Measurements from ENCODE around the gene TMEM151B. TPM values are rescaled to one million over a fixed set of nuclear protein-coding genes. Genes with fewer than 3 reads are reported as not detected.

The TMEM151B gene
- total and polyA plus RNA-seq, 2 of the 13 experiments (the other 11 are each of a cell fraction or from before 2014, with no cell fraction given), result not detected

DNA sequence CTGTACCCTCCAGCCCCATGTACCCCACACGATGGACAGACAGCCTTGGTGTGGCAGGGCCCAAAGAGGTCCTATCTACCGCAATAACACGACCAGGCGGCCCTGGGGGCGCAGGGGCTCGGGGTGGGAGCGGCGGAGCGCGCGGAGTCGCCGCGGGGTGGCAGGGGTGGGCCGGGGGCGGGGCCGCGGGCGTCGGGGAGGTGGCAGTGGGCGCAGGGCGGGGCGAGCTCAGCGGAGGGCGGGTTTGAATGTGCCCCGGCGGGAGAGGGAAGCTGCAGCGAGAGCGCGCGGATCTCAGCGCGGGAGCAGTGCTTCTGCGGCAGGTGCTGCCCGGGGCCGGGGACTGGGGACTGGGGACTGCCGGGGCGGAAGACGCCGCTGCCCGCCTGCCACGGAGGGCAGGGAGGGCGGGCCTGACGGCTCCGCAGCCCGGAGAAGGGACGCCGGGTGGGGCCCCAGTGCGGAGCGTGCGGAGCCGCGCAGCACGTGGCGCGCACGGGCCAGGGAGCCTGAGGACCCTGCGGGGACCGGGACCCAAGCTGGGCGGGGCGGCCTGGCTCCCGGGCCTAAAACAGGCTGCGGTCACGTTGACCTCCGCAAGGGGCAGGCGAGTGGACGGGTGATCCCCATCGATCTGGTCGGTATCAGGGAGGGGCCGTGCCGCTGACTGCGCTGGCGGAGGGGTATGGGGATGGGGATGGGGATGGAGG lies 46.8 kb upstream of the TMEM151B start, which contains the start of gene SLC29A1 (continued):
- TF ChIP-seq ZNF121 (CRISPR knock-in tag; IDR thresholded peaks at IDR 0.05) (0 out of 2 replicates have a peak, but pooled peaks have one; percentile 42), POGZ (CRISPR knock-in tag; IDR thresholded peaks at IDR 0.05) (peak; percentile 15), NFE2L1 (CRISPR knock-in tag; IDR thresholded peaks at IDR 0.05; ENCODE audit: borderline replicate concordance) (no peak), ZNF746 (CRISPR knock-in tag; IDR thresholded peaks at IDR 0.05) (peak; percentile 59; the same call in 1 of the 2 replicates), SP1 (IDR thresholded peaks at IDR 0.05) (no peak), SP1 (CRISPR knock-in tag; IDR thresholded peaks at IDR 0.05) (peak; percentile 11; the same call in 1 of the 2 replicates), PHB2 (IDR thresholded peaks at IDR 0.05; ENCODE audit: partially characterized antibody) (no peak), ZNF510 (CRISPR knock-in tag; IDR thresholded peaks at IDR 0.05; ENCODE audit: low read depth) (no peak; the same call in 1 of the 2 replicates), BHLHE40 (IDR thresholded peaks at IDR 0.05; ENCODE audit: low read length) (peak; percentile 92), CCAR2 (optimal IDR thresholded peaks at IDR 0.05; ENCODE audit: low read depth, low read length) (no peak), ZNF205 (CRISPR knock-in tag; IDR thresholded peaks at IDR 0.05) (no peak), KLF11 (CRISPR knock-in tag; IDR thresholded peaks at IDR 0.05) (no peak)
- TF ChIP-seq, protein P1, sequence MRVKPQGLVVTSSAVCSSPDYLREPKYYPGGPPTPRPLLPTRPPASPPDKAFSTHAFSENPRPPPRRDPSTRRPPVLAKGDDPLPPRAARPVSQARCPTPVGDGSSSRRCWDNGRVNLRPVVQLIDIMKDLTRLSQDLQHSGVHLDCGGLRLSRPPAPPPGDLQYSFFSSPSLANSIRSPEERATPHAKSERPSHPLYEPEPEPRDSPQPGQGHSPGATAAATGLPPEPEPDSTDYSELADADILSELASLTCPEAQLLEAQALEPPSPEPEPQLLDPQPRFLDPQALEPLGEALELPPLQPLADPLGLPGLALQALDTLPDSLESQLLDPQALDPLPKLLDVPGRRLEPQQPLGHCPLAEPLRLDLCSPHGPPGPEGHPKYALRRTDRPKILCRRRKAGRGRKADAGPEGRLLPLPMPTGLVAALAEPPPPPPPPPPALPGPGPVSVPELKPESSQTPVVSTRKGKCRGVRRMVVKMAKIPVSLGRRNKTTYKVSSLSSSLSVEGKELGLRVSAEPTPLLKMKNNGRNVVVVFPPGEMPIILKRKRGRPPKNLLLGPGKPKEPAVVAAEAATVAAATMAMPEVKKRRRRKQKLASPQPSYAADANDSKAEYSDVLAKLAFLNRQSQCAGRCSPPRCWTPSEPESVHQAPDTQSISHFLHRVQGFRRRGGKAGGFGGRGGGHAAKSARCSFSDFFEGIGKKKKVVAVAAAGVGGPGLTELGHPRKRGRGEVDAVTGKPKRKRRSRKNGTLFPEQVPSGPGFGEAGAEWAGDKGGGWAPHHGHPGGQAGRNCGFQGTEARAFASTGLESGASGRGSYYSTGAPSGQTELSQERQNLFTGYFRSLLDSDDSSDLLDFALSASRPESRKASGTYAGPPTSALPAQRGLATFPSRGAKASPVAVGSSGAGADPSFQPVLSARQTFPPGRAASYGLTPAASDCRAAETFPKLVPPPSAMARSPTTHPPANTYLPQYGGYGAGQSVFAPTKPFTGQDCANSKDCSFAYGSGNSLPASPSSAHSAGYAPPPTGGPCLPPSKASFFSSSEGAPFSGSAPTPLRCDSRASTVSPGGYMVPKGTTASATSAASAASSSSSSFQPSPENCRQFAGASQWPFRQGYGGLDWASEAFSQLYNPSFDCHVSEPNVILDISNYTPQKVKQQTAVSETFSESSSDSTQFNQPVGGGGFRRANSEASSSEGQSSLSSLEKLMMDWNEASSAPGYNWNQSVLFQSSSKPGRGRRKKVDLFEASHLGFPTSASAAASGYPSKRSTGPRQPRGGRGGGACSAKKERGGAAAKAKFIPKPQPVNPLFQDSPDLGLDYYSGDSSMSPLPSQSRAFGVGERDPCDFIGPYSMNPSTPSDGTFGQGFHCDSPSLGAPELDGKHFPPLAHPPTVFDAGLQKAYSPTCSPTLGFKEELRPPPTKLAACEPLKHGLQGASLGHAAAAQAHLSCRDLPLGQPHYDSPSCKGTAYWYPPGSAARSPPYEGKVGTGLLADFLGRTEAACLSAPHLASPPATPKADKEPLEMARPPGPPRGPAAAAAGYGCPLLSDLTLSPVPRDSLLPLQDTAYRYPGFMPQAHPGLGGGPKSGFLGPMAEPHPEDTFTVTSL (CRISPR knock-in tag; IDR thresholded peaks at IDR 0.05; ENCODE audit: borderline replicate concordance), result no peak
- TF ChIP-seq, protein P2, sequence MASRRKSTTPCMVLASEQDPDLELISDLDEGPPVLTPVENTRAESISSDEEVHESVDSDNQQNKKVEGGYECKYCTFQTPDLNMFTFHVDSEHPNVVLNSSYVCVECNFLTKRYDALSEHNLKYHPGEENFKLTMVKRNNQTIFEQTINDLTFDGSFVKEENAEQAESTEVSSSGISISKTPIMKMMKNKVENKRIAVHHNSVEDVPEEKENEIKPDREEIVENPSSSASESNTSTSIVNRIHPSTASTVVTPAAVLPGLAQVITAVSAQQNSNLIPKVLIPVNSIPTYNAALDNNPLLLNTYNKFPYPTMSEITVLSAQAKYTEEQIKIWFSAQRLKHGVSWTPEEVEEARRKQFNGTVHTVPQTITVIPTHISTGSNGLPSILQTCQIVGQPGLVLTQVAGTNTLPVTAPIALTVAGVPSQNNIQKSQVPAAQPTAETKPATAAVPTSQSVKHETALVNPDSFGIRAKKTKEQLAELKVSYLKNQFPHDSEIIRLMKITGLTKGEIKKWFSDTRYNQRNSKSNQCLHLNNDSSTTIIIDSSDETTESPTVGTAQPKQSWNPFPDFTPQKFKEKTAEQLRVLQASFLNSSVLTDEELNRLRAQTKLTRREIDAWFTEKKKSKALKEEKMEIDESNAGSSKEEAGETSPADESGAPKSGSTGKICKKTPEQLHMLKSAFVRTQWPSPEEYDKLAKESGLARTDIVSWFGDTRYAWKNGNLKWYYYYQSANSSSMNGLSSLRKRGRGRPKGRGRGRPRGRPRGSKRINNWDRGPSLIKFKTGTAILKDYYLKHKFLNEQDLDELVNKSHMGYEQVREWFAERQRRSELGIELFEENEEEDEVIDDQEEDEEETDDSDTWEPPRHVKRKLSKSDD (CRISPR knock-in tag; IDR thresholded peaks at IDR 0.05; ENCODE audit: low read depth), result no peak
- TF ChIP-seq, protein P3, sequence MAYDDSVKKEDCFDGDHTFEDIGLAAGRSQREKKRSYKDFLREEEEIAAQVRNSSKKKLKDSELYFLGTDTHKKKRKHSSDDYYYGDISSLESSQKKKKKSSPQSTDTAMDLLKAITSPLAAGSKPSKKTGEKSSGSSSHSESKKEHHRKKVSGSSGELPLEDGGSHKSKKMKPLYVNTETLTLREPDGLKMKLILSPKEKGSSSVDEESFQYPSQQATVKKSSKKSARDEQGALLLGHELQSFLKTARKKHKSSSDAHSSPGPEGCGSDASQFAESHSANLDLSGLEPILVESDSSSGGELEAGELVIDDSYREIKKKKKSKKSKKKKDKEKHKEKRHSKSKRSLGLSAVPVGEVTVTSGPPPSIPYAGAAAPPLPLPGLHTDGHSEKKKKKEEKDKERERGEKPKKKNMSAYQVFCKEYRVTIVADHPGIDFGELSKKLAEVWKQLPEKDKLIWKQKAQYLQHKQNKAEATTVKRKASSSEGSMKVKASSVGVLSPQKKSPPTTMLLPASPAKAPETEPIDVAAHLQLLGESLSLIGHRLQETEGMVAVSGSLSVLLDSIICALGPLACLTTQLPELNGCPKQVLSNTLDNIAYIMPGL (CRISPR knock-in tag; IDR thresholded peaks at IDR 0.05; ENCODE audit: borderline replicate concordance in 1 of 2, low read depth in 1 of 2), result peak; percentile 70 to 85; a peak in 3 of 4 replicates
- TF ChIP-seq, protein P4, sequence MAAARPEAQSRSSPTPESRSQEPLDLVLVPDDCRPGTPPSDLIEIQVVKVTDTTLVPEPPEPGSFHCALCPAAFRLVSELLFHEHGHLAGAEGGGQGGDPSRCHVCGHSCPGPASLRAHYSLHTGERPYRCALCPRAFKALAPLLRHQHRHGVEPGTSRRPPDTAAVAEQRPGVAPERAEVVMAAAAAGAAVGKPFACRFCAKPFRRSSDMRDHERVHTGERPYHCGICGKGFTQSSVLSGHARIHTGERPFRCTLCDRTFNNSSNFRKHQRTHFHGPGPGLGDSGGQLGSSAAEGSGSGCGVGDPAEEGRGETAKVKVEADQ (CRISPR knock-in tag; IDR thresholded peaks at IDR 0.05; ENCODE audit: borderline replicate concordance), result no peak
- TF ChIP-seq, protein P5, sequence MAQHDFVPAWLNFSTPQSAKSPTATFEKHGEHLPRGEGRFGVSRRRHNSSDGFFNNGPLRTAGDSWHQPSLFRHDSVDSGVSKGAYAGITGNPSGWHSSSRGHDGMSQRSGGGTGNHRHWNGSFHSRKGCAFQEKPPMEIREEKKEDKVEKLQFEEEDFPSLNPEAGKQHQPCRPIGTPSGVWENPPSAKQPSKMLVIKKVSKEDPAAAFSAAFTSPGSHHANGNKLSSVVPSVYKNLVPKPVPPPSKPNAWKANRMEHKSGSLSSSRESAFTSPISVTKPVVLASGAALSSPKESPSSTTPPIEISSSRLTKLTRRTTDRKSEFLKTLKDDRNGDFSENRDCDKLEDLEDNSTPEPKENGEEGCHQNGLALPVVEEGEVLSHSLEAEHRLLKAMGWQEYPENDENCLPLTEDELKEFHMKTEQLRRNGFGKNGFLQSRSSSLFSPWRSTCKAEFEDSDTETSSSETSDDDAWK (CRISPR knock-in tag; IDR thresholded peaks at IDR 0.05), result no peak

Data from HepG2 (cell line).